ENCODE measurements around the gene LAMA3.
A peak's percentile ranks its signal among the peaks of the same experiment; 100 is the strongest.

LAMA3 gene

DNA sequence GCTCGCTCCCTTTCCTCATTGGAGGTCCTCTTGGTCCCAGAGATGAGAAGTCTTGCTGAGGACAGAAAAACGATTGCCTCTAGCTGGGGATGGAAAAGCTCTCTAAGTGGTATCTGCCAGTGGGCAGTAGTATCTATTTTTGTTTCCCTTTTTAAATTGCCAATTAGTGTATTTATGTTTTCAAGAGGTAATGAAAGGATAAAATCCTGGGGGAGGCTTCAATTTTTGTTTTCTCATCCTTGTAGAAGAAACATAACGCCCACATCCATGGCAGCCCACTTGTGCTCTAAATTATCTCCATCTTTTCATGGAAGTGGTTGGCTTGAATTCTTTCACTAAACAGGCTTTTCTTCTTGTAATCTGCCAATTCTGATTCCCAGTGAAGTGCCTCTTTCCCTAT, 40.8 kb upstream of the LAMA3 start:
- Histone ChIP-seq H3K4me2 (no peak overlapping the region), H3K4me1 (peaks cover 6% of the 10 kb centered on the region; the same call in 1 of the 2 replicates), H3K27me3 (no peaks in the 10 kb centered on the region), H3K27ac (no peak overlapping the region), H3K36me3 (no peaks in the 10 kb centered on the region), H4K20me1 (no peaks in the 10 kb centered on the region), H3K9ac (no peak overlapping the region), H3K4me3 (no peak overlapping the region), H3K9me3 (no peaks in the 10 kb centered on the region)
- TF ChIP-seq Cebpa-rat (IDR thresholded peaks at IDR 0.05): no peak

GRCh38 chr18:23648940-23649607, 40.2 kb upstream of the LAMA3 start:
- Histone ChIP-seq H3K36me3 (no peaks in the 10 kb centered on the region), H3K4me3 (no peak overlapping the region), H3K9ac (no peak overlapping the region), H3K9me3 (no peaks in the 10 kb centered on the region), H3K27me3 (no peaks in the 10 kb centered on the region), H3K4me1 (peaks cover 6% of the 10 kb centered on the region; the same call in 1 of the 2 replicates), H3K4me2 (no peak overlapping the region), H4K20me1 (no peaks in the 10 kb centered on the region), H3K27ac (no peak overlapping the region)
- no peak for TF ChIP-seq Cebpa-rat (IDR thresholded peaks at IDR 0.05)

DNA sequence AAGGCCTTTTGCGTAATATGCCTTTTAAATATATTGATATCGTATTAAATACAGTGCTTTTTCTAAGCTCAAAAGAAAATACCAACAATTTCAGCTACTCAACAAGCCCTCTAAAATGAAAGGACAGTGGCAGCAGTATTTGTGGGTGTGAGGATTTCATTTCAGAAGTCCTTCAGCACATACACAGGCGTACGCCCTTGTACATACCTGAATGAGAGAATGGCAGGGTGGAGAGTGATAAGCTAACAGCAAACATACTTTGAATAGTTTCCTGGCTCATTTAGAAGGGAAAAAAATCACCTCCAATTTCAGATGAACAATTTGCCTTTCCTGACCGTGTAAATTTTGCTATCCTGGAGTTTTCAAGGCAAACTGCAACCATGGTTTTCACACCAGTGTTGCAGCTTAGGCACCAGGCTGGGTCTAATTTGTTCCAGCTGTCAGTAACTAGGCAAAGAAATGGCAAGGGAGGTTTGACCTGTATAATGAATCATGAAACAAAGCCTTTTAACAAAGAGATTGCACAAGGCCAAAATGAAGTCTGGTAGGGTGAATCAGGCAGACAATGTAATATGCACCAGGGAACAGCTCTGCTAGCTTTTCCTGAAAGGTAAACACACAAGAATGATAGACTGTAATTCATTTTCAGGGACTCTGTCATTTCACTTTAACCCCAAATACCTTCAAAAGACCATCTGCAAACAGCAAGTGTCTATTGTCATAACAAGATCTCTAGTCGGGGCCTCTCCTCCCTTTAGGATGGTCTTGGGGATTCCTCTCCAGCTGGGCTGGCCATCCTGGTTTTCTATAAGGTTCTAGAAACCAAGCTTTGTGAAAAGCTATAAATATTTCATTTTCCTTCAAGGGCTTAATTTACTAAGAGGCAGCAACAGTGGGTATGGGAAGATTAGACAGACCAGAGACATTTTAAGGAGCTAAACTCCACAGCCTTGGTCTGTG, 38.0 kb upstream of the LAMA3 start:
- TF ChIP-seq Cebpa-rat (IDR thresholded peaks at IDR 0.05): no peak
- H3K27me3 ChIP-seq: no peaks in the 10 kb centered on the region
- H3K9me3 ChIP-seq: no peaks in the 10 kb centered on the region
- no peak overlapping the region for H3K4me2 ChIP-seq
- no peak overlapping the region for H3K9ac ChIP-seq
- no peaks in the 10 kb centered on the region for H3K36me3 ChIP-seq
- H3K4me3 ChIP-seq: no peak overlapping the region
- H4K20me1 ChIP-seq: no peaks in the 10 kb centered on the region
- peaks cover 6% of the 10 kb centered on the region; the same call in 1 of the 2 replicates for H3K4me1 ChIP-seq
- H3K27ac ChIP-seq: no peak overlapping the region

DNA sequence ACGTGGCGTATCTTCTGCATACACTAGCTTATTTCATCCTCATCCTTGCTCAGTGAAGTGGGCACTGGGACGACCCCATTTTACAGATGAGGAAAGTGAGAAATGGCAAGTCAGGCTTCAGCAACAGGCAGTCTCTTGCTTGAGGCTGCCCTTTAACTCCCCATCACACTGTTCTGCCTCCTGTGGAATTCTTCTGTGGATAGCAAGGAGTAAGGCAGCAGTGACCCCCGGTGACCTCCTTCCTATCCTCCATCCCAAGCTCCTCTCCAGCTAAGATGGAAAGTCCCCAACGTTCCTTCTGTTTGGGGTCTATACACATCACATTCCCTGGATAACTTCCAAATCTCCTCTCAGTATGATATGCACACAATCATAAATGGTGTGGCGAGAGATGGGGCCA, 37.0 kb upstream of the LAMA3 start:
- Histone ChIP-seq H3K4me2 (no peak overlapping the region), H3K9ac (no peak overlapping the region), H3K27me3 (no peaks in the 10 kb centered on the region), H3K27ac (no peak overlapping the region), H3K4me1 (peaks cover 6% of the 10 kb centered on the region; the same call in 1 of the 2 replicates), H3K36me3 (no peaks in the 10 kb centered on the region), H4K20me1 (no peaks in the 10 kb centered on the region), H3K9me3 (no peaks in the 10 kb centered on the region), H3K4me3 (no peak overlapping the region)
- TF ChIP-seq Cebpa-rat (IDR thresholded peaks at IDR 0.05): no peak

GRCh38 chr18:23658285-23658684, 31.0 kb upstream of the LAMA3 start:
- Histone ChIP-seq H3K9me3 (no peaks in the 10 kb centered on the region), H3K36me3 (no peaks in the 10 kb centered on the region), H3K27me3 (peaks cover 31% of the 10 kb centered on the region), H3K27ac (no peak overlapping the region), H3K4me3 (no peak overlapping the region), H4K20me1 (peaks cover 3% of the 10 kb centered on the region; the same call in 1 of the 2 replicates), H3K4me1 (peaks cover 16% of the 10 kb centered on the region), H3K4me2 (no peak overlapping the region), H3K9ac (no peak overlapping the region)
- no peak for TF ChIP-seq Cebpa-rat (IDR thresholded peaks at IDR 0.05)

DNA sequence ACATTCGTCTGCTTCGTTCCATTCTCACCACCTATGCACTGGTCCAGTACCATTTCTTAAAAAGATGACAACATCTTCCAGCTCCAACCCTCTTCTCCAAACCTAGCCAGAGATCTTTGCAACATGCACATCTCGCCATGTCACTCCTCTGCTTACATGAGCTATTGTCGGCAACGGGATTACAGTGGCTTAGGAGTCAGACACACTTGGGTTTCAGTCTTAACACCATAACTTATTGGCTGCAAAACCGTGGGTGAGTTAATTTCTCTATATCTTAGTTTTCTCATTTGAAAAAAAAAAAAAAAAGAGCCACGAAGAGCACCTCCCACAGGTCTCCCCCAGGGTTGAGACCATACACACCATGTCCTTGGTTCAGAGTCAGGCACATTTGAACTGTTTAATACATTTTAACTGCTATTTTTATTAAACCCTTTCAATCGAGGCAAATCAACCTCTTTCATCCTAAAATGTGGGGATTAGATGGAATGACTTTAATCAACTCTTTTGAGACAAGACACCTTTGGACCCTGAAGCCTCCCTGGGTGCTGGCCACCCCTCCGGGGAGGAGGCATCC, 27.4 kb upstream of the LAMA3 start:
- Histone ChIP-seq H3K4me1 (peaks cover 20% of the 10 kb centered on the region), H3K9me3 (no peaks in the 10 kb centered on the region), H4K20me1 (peaks cover 3% of the 10 kb centered on the region; the same call in 1 of the 2 replicates), H3K27me3 (peaks cover 45% of the 10 kb centered on the region), H3K27ac (no peak overlapping the region), H3K4me2 (peak overlapping the region; percentile 92), H3K4me3 (peak overlapping the region; percentile 63), H3K36me3 (no peaks in the 10 kb centered on the region), H3K9ac (no peak overlapping the region)
- TF ChIP-seq Cebpa-rat (IDR thresholded peaks at IDR 0.05): no peak

DNA sequence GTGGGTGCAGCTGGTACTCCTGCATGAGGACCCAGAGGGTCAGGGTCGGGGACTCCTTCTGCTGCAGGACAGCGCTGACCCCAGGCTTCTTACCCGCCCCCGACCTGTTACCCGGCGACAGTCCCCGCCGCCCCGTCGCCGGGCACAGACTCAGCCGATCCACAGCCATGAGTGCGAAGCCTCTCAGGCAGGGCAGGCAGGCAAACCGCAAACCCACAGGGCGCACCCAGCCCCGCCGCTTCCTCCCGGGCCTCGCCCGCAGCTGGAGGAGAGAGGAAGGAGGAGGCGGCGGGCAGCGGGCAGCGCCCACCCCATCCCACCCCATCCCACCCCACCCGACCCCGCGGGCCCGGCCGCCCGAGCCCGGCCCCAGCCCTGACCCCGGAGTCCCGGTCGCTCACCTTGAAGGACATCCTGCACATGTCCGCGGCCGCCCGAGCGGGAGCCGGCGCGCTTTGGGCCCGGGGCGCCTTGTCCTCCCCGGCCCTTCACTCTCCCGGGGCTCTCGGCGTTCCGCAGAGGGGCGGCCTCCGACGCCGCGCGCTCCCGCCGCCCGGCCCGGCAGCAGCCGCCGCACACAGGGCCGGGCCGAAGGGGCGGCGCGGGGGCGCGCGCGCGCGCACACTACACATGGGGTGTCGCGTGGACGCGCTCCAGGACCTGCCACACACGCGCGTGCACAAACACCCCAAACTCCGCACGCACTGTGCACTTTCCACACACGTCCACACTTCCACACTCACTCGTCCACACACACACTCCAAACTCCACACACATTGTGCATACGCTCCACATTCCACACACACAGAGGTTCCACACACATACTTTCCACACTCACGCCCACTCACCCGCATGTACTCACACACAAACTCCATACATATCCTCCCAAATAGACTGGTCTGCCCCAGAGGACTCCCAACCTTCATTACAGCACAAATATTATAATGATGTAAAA, 26.7 kb upstream of the LAMA3 start, which contains the start of gene ANKRD29:
ANKRD29 (minus strand) TSS at position 603 of the 955 bp plus-strand sequence; CDS start at position 422, 181 bp downstream.
- Histone ChIP-seq H4K20me1 (peaks cover 3% of the 10 kb centered on the region; the same call in 1 of the 2 replicates), H3K9me3 (no peaks in the 10 kb centered on the region), H3K36me3 (no peaks in the 10 kb centered on the region), H3K4me1 (peaks cover 20% of the 10 kb centered on the region), H3K4me2 (peak within 1 kb of the TSS; percentile 92), H3K4me3 (peak within 1 kb of the TSS; percentile 63), H3K27me3 (peaks cover 45% of the 10 kb centered on the region), H3K27ac (no peak within 1 kb of the TSS), H3K9ac (no peak within 1 kb of the TSS)
- TF ChIP-seq Cebpa-rat (IDR thresholded peaks at IDR 0.05): no peak

GRCh38 chr18:23664674-23665073, 24.6 kb upstream of the LAMA3 start:
- no peaks in the 10 kb centered on the region for H3K9me3 ChIP-seq
- H3K36me3 ChIP-seq: no peaks in the 10 kb centered on the region
- no peak for TF ChIP-seq Cebpa-rat (IDR thresholded peaks at IDR 0.05)
- peaks cover 45% of the 10 kb centered on the region for H3K27me3 ChIP-seq
- peaks cover 3% of the 10 kb centered on the region; the same call in 1 of the 2 replicates for H4K20me1 ChIP-seq
- no peak overlapping the region for H3K27ac ChIP-seq
- no peak overlapping the region for H3K9ac ChIP-seq
- no peak overlapping the region for H3K4me2 ChIP-seq
- H3K4me3 ChIP-seq: no peak overlapping the region
- peaks cover 33% of the 10 kb centered on the region for H3K4me1 ChIP-seq

- Histone ChIP-seq H3K36me3 (no peaks in the 10 kb centered on the region), H3K4me3 (no peak overlapping the region), H3K27me3 (peaks cover 26% of the 10 kb centered on the region), H3K27ac (no peak overlapping the region), H3K4me2 (no peak overlapping the region), H3K9me3 (no peaks in the 10 kb centered on the region), H3K4me1 (peaks cover 40% of the 10 kb centered on the region), H3K9ac (no peak overlapping the region), H4K20me1 (peaks cover 2% of the 10 kb centered on the region; the same call in 1 of the 2 replicates)
- no peak for TF ChIP-seq Cebpa-rat (IDR thresholded peaks at IDR 0.05)
Measured at GRCh38 chr18:23667114-23667513, 22.1 kb upstream of the LAMA3 start.

Data from BLaER1 (cell line).